Panc1 (cell line): ENCODE measurements around the gene ART1. TPM values are rescaled to one million over a fixed set of nuclear protein-coding genes. Genes with fewer than 3 reads are reported as not detected.

Experiments used
- ATAC-seq: fragments of 200-7000 bp; cut with Tn5 transposase; 2 replicates; pipeline ENCODE4 v1.9.1; 2020; ENCODE audit warnings: mild to moderate bottlenecking, moderate library complexity
- BruUV-seq: library from RNA; stranded (reverse); fragments of 400-500 nt; replicated peaks from 2 replicates; lab custom pipeline; 2021; lab: Mats Ljungman, UMichigan
- CTCF ChIA-PET: fragments of 300-600 bp; sonication (Branson Sonifier 250); formaldehyde crosslinking; loops from one replicate; lab custom pipeline; 2022; ENCODE audit warnings: antibody characterized with exemption; lab: Charles Lee
- POLR2A ChIA-PET: fragments of 300-600 bp; sonication (Branson Sonifier 250); formaldehyde crosslinking; loops from one replicate; lab custom pipeline; 2022; ENCODE audit warnings: antibody characterized with exemption; lab: Charles Lee
- DNase-seq: peaks from one replicate; pipeline ENCODE4 v3.0.0-alpha.2; 2010; ENCODE audit warnings: low read depth, low spot score
- H3K27ac ChIP-seq: 2 replicates; pipeline ENCODE4 v1.5.1; 2011; ENCODE audit warnings: mild to moderate bottlenecking, low read length, inconsistent platforms
- H3K27me3 ChIP-seq: fragments of 200-500 bp; sonication (Bioruptor generic); 2 replicates; pipeline ENCODE4 v1.6.0; 2014; ENCODE audit warnings: low read length, inconsistent platforms; ENCODE audit not compliant: control insufficient read depth, insufficient read depth
- H3K36me3 ChIP-seq: fragments of 200-500 bp; sonication (Bioruptor generic); 2 replicates; pipeline ENCODE4 v1.5.1; 2014; ENCODE audit warnings: inconsistent platforms, mild to moderate bottlenecking, low read length, moderate library complexity; ENCODE audit not compliant: control insufficient read depth, insufficient read depth
- H3K4me1 ChIP-seq: 2 replicates; pipeline ENCODE4 v1.5.1; 2011; ENCODE audit warnings: inconsistent platforms, mild to moderate bottlenecking, low read length, moderate library complexity; ENCODE audit not compliant: control insufficient read depth, insufficient read depth
- H3K4me3 ChIP-seq, 2 experiments: 2 replicates each; pipeline ENCODE4 v1.5.1; 2011 to 2012; ENCODE audit warnings: low read depth in 2 of 2, low read length in 2 of 2, mild to moderate bottlenecking in 2 of 2, inconsistent platforms in 1 of 2, moderate library complexity in 1 of 2
- H3K9me3 ChIP-seq: fragments of 200-500 bp; sonication (Bioruptor generic); 2 replicates; pipeline ENCODE4 v1.5.1; 2014; ENCODE audit warnings: low read depth, mild to moderate bottlenecking, inconsistent platforms, low read length, moderate library complexity; ENCODE audit not compliant: control insufficient read depth, insufficient read depth
- CTCF ChIP-seq: fragments of 450-650 bp; IDR thresholded peaks from 2 replicates; pipeline ENCODE4 v1.5.1; 2017; ENCODE audit warnings: mild to moderate bottlenecking
- POLR2AphosphoS5 ChIP-seq: IDR thresholded peaks from 2 replicates; pipeline ENCODE4 v1.6.1; 2012; ENCODE audit warnings: mild to moderate bottlenecking, low read depth, low read length, moderate library complexity
- REST ChIP-seq, 2 experiments: IDR thresholded peaks; 2 replicates each; pipeline ENCODE4 v1.6.1; 2011 to 2012; ENCODE audit warnings: low read depth in 2 of 2, control low read depth in 1 of 2, low read length in 1 of 2, mild to moderate bottlenecking in 1 of 2, moderate library complexity in 1 of 2; ENCODE audit not compliant: insufficient read depth in 1 of 2
- SIN3A ChIP-seq: IDR thresholded peaks from 2 replicates; pipeline ENCODE4 v1.6.1; 2012; ENCODE audit warnings: low read depth, mild to moderate bottlenecking, low read length, moderate library complexity, borderline replicate concordance; ENCODE audit not compliant: insufficient read depth
- TCF7L2 ChIP-seq: IDR thresholded peaks from 2 replicates; pipeline ENCODE4 v1.6.1; 2011; ENCODE audit warnings: mild to moderate bottlenecking, low read depth, low read length, inconsistent platforms
- in situ Hi-C: cut with HindIII; loops from 2 replicates; pipeline ENCODE4 v1.10.0; 2016; ENCODE audit warnings: low sequenced_read_pairs, low pct_unique_long_range_greater_than_20kb
- intact Hi-C: fragments of 100-400 bp; cut with micrococcal nuclease; formaldehyde crosslinking; loops from one replicate; pipeline ENCODE4 v1.10.0; 2022; ENCODE audit not compliant: unreplicated experiment
- total RNA-seq: library from RNA; stranded (reverse); gene quantifications from one replicate; pipeline ENCODE4 v1.2.1, GENCODE V29; 2021; ENCODE audit not compliant: unreplicated experiment

ART1 gene
- total RNA-seq, 1 experiment from 2014 or later: not detected

- Histone ChIP-seq H3K4me3 (no peak overlapping the region), H3K27me3 (no peaks in the 10 kb centered on the region), H3K9me3 (no peaks in the 10 kb centered on the region), H3K36me3 (peaks cover 17% of the 10 kb centered on the region), H3K4me1 (no peaks in the 10 kb centered on the region), H3K27ac (no peak overlapping the region)
- ChIA-PET CTCF (no interaction called here), POLR2A (no interaction called here)
- no peak for DNase-seq
- ATAC-seq: peak; percentile 16
- intact Hi-C loops: no loop called here
- no peak; the same call in none of the 2 replicates for TF ChIP-seq POLR2AphosphoS5
- TF ChIP-seq CTCF: no peak
- TF ChIP-seq TCF7L2: no peak
- TF ChIP-seq SIN3A: no peak
- TF ChIP-seq REST (IDR thresholded peaks at IDR 0.05; ENCODE audit: insufficient read depth in 1 of 2, low read depth in 2 of 2, low read length in 1 of 2): no peak
- no TSS peak for BruUV-seq
- in situ Hi-C loops: no loop called here
Measured at GRCh38 chr11:3669742-3670183, 24.8 kb downstream of the ART1 start.

GRCh38 chr11:3671334-3672254, 26.7 kb downstream of the ART1 start, which contains the start of gene CHRNA10:
Gene CHRNA10, minus strand, starts transcription at chr11:3671384. Its CDS starts 72 bp downstream, at chr11:3671312.
- DNase-seq (no peak), ATAC-seq (no peak)
- peaks cover 28% of the 10 kb centered on the region for H3K36me3 ChIP-seq
- in situ Hi-C loops: no loop called here
- ChIA-PET POLR2A (no interaction called here), CTCF (no interaction called here)
- H3K9me3 ChIP-seq: no peaks in the 10 kb centered on the region
- TSS peak; percentile 31 for BruUV-seq
- TF ChIP-seq POLR2AphosphoS5 (peak; percentile 52), REST (IDR thresholded peaks at IDR 0.05; ENCODE audit: insufficient read depth in 1 of 2, low read depth in 2 of 2, low read length in 1 of 2) (no peak), TCF7L2 (no peak)
- intact Hi-C loops: no loop called here
- H3K27ac ChIP-seq: no peak within 1 kb of the TSS
- H3K4me3 ChIP-seq: no peak within 1 kb of the TSS
- no peaks in the 10 kb centered on the region for H3K4me1 ChIP-seq
- H3K27me3 ChIP-seq: no peaks in the 10 kb centered on the region
